ENCODE data around the gene LUC7L3. TPM values are rescaled to one million over a fixed set of nuclear protein-coding genes. Genes with fewer than 3 reads are reported as not detected.

The LUC7L3 gene
- total RNA-seq, 1 donor from 2014 or later = 105 TPM

- H3K27ac Mint-ChIP-seq (ENCODE audit: unreplicated experiment) = no peak overlapping the region
- no peaks in the 10 kb centered on the region for H3K4me1 Mint-ChIP-seq (ENCODE audit: unreplicated experiment)
- no peaks in the 10 kb centered on the region for H3K36me3 Mint-ChIP-seq (ENCODE audit: unreplicated experiment)
Observed at GRCh38 chr17:50774225-50774803, 54.9 kb downstream of the LUC7L3 start.

GRCh38 chr17:50775926-50776325 lies 56.5 kb downstream of the LUC7L3 start:
- Mint-ChIP-seq H3K27me3 (ENCODE audit: unreplicated experiment) (no peaks in the 10 kb centered on the region), H3K4me1 (ENCODE audit: unreplicated experiment) (no peaks in the 10 kb centered on the region), H3K9me3 (ENCODE audit: unreplicated experiment) (no peaks in the 10 kb centered on the region), H3K27ac (ENCODE audit: unreplicated experiment) (no peak overlapping the region), H3K4me3 (ENCODE audit: unreplicated experiment) (no peak overlapping the region), H3K36me3 (ENCODE audit: unreplicated experiment) (no peaks in the 10 kb centered on the region)
- TF ChIP-seq, protein P1, sequence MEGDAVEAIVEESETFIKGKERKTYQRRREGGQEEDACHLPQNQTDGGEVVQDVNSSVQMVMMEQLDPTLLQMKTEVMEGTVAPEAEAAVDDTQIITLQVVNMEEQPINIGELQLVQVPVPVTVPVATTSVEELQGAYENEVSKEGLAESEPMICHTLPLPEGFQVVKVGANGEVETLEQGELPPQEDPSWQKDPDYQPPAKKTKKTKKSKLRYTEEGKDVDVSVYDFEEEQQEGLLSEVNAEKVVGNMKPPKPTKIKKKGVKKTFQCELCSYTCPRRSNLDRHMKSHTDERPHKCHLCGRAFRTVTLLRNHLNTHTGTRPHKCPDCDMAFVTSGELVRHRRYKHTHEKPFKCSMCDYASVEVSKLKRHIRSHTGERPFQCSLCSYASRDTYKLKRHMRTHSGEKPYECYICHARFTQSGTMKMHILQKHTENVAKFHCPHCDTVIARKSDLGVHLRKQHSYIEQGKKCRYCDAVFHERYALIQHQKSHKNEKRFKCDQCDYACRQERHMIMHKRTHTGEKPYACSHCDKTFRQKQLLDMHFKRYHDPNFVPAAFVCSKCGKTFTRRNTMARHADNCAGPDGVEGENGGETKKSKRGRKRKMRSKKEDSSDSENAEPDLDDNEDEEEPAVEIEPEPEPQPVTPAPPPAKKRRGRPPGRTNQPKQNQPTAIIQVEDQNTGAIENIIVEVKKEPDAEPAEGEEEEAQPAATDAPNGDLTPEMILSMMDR (IDR thresholded peaks at IDR 0.05) = no peak
- DNase-seq (ENCODE audit: extremely low spot score, unreplicated experiment) = no peak

More at GRCh38 chr17:50774225-50774803, 54.9 kb downstream of the LUC7L3 start:
- H3K27me3 Mint-ChIP-seq (ENCODE audit: unreplicated experiment) = no peaks in the 10 kb centered on the region
- no peak overlapping the region for H3K4me3 Mint-ChIP-seq (ENCODE audit: unreplicated experiment)
- H3K9me3 Mint-ChIP-seq (ENCODE audit: unreplicated experiment) = no peaks in the 10 kb centered on the region
- TF ChIP-seq, protein P1 (IDR thresholded peaks at IDR 0.05) = no peak
- no peak for DNase-seq (ENCODE audit: extremely low spot score, unreplicated experiment)

DNA sequence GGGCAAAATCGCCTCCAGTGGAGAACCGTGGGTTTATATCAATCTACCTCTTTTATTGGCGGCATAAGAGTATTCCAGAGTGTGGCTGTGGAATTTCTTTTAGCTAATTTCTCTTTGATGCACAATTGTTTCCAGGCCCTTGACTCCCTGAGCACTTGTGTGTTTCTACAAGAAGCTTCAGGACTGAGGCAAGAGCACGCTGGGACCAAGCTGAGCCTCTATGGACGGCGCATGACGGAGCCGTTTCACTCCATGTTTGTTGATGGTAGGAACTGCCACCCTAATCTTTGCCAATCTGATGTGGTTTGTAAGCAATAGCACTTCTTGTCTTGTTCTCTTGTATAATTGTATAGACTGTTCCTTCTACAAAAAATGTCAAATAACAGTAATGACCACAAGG lies 59.1 kb downstream of the LUC7L3 start:
- H3K27ac Mint-ChIP-seq (ENCODE audit: unreplicated experiment) = no peak overlapping the region

GRCh38 chr17:50778988-50779387 lies 59.6 kb downstream of the LUC7L3 start:
- H3K4me1 Mint-ChIP-seq (ENCODE audit: unreplicated experiment) = no peaks in the 10 kb centered on the region
- H3K9me3 Mint-ChIP-seq (ENCODE audit: unreplicated experiment) = no peaks in the 10 kb centered on the region
- no peak overlapping the region for H3K4me3 Mint-ChIP-seq (ENCODE audit: unreplicated experiment)
- H3K27ac Mint-ChIP-seq (ENCODE audit: unreplicated experiment) = no peak overlapping the region
- no peaks in the 10 kb centered on the region for H3K36me3 Mint-ChIP-seq (ENCODE audit: unreplicated experiment)
- TF ChIP-seq, protein P1 (IDR thresholded peaks at IDR 0.05) = no peak
- no peak for DNase-seq (ENCODE audit: extremely low spot score, unreplicated experiment)
- no peaks in the 10 kb centered on the region for H3K27me3 Mint-ChIP-seq (ENCODE audit: unreplicated experiment)

More for the DNA sequence above, 59.1 kb downstream of the LUC7L3 start:
- DNase-seq (ENCODE audit: extremely low spot score, unreplicated experiment) = no peak
- H3K4me1 Mint-ChIP-seq (ENCODE audit: unreplicated experiment) = no peaks in the 10 kb centered on the region
- H3K4me3 Mint-ChIP-seq (ENCODE audit: unreplicated experiment) = no peak overlapping the region
- TF ChIP-seq, protein P1 (IDR thresholded peaks at IDR 0.05) = no peak
- H3K9me3 Mint-ChIP-seq (ENCODE audit: unreplicated experiment) = no peaks in the 10 kb centered on the region
- no peaks in the 10 kb centered on the region for H3K27me3 Mint-ChIP-seq (ENCODE audit: unreplicated experiment)
- no peaks in the 10 kb centered on the region for H3K36me3 Mint-ChIP-seq (ENCODE audit: unreplicated experiment)

- Mint-ChIP-seq H3K4me3 (ENCODE audit: unreplicated experiment) (no peak overlapping the region), H3K27ac (ENCODE audit: unreplicated experiment) (no peak overlapping the region), H3K9me3 (ENCODE audit: unreplicated experiment) (no peaks in the 10 kb centered on the region), H3K27me3 (ENCODE audit: unreplicated experiment) (no peaks in the 10 kb centered on the region), H3K4me1 (ENCODE audit: unreplicated experiment) (no peaks in the 10 kb centered on the region), H3K36me3 (ENCODE audit: unreplicated experiment) (no peaks in the 10 kb centered on the region)
- TF ChIP-seq, protein P1 (IDR thresholded peaks at IDR 0.05) = no peak
- DNase-seq (ENCODE audit: extremely low spot score, unreplicated experiment) = no peak
Observed at GRCh38 chr17:50779747-50780353, 60.4 kb downstream of the LUC7L3 start.

All from osteocyte (in vitro differentiated cells).